HG03520 (cell line): ENCODE measurements around the gene XPC.
A peak's percentile ranks its signal among the peaks of the same experiment; 100 is the strongest.

ENCODE experiments used
- ATAC-seq: cut with Tn5 transposase; IDR thresholded peaks from one replicate; pipeline ENCODE4 v1.9.1; 2021; ENCODE audit warnings: mild to moderate bottlenecking, moderate library complexity; ENCODE audit not compliant: unreplicated experiment

Gene XPC

GRCh38 chr3:14208977-14209394 lies 30.6 kb upstream of the XPC start:
- ATAC-seq: no peak

DNA sequence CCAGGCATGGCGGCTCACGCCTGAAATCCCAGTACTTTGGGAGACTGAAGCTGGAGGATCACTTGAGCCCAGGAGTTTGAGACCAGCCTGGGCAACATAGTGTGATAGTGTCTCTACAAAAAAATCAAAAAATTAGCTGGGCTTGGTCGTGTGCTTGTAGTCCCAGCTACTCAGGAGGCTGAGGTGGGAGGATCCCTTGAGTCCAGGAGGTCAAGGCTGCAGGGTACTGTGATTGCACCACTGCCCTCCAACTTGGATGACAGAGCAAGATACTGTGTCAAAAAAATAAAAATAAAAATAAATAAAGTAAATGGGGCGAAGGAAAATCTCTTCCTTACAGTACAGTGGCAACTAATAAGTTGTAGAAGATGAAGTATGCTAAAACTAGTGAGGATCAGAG lies 29.8 kb upstream of the XPC start:
- ATAC-seq: no peak

- no peak for ATAC-seq
These were observed 28.3 kb upstream of the XPC start for GRCh38 chr3:14206548-14207177.

GRCh38 chr3:14204515-14205284 lies 26.3 kb upstream of the XPC start:
- no peak for ATAC-seq

DNA sequence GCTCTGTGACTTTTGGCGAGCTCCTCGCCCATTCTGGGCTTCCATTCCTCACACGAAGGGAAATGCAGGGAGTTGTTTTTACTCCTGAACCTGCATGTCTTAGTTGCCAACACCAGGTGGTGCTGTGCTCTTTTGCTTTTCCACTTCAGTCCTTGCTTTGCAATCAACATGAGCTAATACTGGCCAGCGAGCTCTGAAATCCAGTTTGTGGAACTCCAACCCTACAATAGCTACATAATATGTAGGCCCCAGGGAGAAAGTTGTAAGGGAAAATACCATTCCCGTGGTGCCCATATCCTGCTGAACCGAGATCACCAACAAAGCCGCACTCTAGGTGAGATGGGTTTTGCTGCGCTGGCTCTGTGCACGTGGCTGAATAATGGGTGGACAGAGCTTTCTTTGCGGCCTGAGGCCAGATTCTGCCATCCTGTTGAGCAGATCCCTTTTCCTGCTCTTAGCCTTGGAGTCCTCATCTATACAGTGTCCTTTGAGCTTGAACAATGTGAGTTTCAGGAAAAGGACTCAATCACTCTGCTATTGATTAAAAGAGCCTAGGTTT lies 25.2 kb upstream of the XPC start:
- ATAC-seq: peak; percentile 60

GRCh38 chr3:14202874-14203520 lies 24.6 kb upstream of the XPC start:
- no peak for ATAC-seq

GRCh38 chr3:14201940-14202684 lies 23.7 kb upstream of the XPC start:
- ATAC-seq: no peak

GRCh38 chr3:14200841-14201240 lies 22.4 kb upstream of the XPC start:
- no peak for ATAC-seq

DNA sequence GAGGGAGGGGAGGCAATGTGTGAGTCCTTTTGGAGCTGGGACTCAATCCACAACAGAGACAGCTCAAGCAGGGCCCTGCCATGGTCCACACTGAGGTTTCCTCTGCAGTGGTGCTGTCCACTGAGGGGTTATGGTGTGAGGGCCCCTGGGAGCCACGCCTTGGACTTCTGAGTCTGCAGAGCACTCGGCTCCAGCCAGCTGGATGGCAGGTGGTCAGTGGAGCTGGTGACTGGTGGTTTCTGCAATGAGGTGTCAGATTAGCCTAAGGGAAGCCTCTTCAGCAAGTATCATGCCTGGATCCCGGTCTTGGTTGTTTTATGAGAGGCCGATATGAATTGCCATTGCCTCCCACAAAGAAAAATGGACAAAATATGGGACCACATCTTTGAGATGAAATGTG lies 21.9 kb upstream of the XPC start:
- no peak for ATAC-seq

DNA sequence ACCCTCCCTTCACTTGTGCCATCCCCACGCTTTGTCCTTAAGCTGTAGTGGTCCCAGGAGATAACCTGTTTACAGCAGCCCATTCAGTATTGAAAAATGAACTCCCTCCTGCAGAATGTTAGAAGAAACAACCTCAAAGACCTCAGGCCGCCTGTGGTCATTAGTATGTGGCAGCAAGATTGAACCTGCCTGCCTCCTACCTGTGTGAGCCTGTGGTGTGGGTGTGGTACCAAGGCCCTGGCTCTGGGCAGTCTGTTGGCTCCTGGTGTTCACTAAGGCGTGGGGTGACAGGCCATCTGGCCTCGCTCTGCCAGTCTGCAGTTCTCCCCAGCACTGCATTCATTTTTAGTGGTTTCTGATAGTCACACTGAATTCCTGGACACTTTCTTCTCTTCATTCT lies 21.2 kb upstream of the XPC start:
- no peak for ATAC-seq

- ATAC-seq: no peak
These were observed 16.5 kb upstream of the XPC start for GRCh38 chr3:14194865-14195264.

DNA sequence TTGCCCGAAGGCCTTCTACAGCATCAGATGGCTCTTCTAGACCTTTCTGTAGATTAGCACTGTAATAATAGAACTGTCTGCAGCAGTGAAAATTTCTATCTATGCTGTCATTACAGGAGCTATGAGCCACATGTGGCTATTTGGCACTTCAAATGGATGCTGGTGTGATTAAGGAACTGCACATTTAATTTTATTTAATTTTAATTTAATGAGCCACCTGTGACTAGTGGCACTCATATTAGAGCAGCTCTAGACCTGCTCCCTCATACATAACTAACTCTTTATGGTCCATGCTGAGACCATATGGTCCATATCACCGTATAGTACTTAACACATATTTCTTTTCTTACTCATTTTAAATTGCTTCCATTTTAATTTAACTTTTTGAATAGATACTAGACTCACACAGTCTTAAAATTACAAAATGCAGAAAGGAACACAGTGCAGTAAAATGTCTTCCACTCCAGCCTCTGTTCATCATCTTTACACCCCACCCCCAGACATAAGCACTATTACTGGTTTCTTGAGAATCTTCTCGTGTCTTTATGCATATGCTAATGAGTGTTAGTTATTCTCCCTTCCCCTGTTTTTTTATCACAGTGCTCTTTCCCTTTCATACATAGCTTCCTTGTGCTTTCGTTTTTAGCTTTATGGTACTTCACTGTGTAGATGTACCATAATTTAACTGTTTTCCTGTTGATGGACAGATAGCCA lies 9.8 kb upstream of the XPC start:
- no peak for ATAC-seq

GRCh38 chr3:14186854-14187458 lies 8.6 kb upstream of the XPC start:
- ATAC-seq: no peak

- no peak for ATAC-seq
These were observed 4.7 kb upstream of the XPC start for GRCh38 chr3:14183015-14183577.

- no peak for ATAC-seq
These were observed 2.9 kb upstream of the XPC start for GRCh38 chr3:14181253-14181652.

DNA sequence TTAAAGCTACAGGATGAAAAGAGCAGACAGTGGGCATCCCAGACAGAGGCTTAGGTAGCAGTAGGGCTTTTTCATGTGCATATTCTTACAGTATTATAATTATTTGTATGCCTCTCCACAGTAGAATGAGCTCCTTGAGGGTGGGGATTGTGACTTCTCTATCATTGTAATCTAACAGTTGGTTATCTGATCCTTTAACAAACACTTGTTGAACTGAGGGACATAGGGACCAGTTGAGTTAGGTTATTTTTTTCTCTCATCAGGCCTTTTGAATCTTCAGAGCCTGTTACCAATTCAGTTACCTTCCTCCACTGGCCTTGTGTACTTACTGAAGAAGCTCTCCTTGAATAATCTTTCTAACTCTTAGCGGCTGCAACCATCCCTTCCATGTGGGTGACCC lies 1.4 kb upstream of the XPC start:
- ATAC-seq: no peak

- ATAC-seq: no peak
These were observed 689 bp upstream of the XPC start for GRCh38 chr3:14179114-14179465.

DNA sequence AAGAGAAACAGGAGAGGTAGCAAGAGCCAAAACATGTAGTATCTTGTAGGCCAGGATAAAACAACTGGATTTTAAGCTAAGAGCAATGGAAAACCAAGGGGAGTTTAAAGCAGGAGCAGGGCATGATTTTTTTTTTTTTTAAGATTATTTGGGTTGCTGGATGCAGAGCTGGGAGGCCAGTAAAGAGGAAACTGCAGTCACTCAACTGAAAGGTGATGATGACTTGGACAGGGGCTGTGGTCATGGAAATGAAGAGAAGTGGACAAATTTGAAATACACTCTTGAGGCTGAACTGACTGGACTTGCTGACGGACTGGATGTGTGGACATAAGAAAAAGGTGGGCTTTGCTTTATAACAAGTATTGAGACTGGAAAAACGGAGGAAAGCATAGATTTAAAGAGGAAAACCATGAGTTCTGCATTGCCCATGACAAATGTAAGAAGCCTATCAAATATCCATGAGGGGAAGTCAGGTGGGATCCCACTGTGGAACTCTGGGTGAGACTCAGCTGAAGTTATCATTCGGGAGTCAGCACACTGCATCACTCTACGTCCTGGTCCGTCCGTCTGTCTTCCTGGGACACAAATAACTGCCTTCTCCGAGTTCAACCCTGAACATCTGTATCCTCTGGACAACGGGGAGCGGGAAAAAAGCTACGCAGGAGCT lies 688 bp downstream of the XPC start:
- ATAC-seq: peak; percentile 2

GRCh38 chr3:14175383-14176037 lies 2.9 kb downstream of the XPC start:
- ATAC-seq: no peak
